ENCODE results near the gene CHRNB1. TPM values are rescaled to one million over a fixed set of nuclear protein-coding genes. Genes with fewer than 3 reads are reported as not detected.

The CHRNB1 gene
- total RNA-seq, 4 donors from 2014 or later = 6.5 to 16.0 (median 13.5) TPM

DNA sequence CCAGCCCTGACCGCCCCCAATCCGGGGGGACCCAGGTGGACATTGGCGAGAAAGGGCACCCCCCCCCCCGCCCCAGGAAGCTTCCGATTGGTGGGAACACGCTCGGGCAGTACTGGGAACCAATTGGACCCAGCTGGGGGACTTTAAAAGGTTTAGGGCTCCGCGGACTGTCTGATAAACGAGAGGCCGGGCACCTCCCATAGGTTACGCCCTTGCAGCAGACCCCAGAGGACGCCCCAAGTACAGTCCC is 41.2 kb upstream of the CHRNB1 start:
- WGBS, 2 donors = 0% methylated on average over 10 of the region's 13 CpGs; no CpG with 5 or more reads in 1 of the 2 donors
- H3K4me1 ChIP-seq = peaks cover 0 to 56% (median 21%) of the 10 kb centered on the region in 4 donors
- H3K9me3 ChIP-seq = no peaks in the 10 kb centered on the region
- peak overlapping the region; percentile 55 to 96 (median 66) for H3K4me3 ChIP-seq
- TF ChIP-seq EP300 (IDR thresholded peaks at IDR 0.05) (no peak), POLR2A (IDR thresholded peaks at IDR 0.05) (no peak)
- TF ChIP-seq, protein P1, sequence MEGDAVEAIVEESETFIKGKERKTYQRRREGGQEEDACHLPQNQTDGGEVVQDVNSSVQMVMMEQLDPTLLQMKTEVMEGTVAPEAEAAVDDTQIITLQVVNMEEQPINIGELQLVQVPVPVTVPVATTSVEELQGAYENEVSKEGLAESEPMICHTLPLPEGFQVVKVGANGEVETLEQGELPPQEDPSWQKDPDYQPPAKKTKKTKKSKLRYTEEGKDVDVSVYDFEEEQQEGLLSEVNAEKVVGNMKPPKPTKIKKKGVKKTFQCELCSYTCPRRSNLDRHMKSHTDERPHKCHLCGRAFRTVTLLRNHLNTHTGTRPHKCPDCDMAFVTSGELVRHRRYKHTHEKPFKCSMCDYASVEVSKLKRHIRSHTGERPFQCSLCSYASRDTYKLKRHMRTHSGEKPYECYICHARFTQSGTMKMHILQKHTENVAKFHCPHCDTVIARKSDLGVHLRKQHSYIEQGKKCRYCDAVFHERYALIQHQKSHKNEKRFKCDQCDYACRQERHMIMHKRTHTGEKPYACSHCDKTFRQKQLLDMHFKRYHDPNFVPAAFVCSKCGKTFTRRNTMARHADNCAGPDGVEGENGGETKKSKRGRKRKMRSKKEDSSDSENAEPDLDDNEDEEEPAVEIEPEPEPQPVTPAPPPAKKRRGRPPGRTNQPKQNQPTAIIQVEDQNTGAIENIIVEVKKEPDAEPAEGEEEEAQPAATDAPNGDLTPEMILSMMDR (IDR thresholded peaks at IDR 0.05) = no peak
- H3K27me3 ChIP-seq = no peaks in the 10 kb centered on the region
- H3K36me3 ChIP-seq = peaks cover 0 to 15% (median 0%) of the 10 kb centered on the region in 3 donors
- DNase-seq (ENCODE audit: low spot score in 2 of 2) = no peak
- peak overlapping the region; percentile 85 to 98 (median 96) for H3K27ac ChIP-seq

- Histone ChIP-seq H3K27me3 (no peaks in the 10 kb centered on the region), H3K4me3 (peak within 1 kb of the TSS; percentile 63 to 96 (median 70)), H3K9me3 (no peaks in the 10 kb centered on the region), H3K36me3 (peaks cover 0 to 20% (median 0%) of the 10 kb centered on the region in 3 donors), H3K27ac (peak within 1 kb of the TSS; percentile 85 to 98 (median 96)), H3K4me1 (peaks cover 0 to 56% (median 21%) of the 10 kb centered on the region in 4 donors)
- 0% methylated on average over 23 to 49 of the region's 49 CpGs for WGBS, 2 donors
- peak; percentile 98 to 99 for DNase-seq (ENCODE audit: low spot score in 2 of 2)
- TF ChIP-seq, protein P1 (IDR thresholded peaks at IDR 0.05) = peak in 2 of 5 experiments; percentile 47 to 57
- TF ChIP-seq POLR2A (IDR thresholded peaks at IDR 0.05) = peak; percentile 97 to 99
- TF ChIP-seq EP300 (IDR thresholded peaks at IDR 0.05) = peak; percentile 82 to 99
Measured at GRCh38 chr17:7403977-7404736, 40.7 kb upstream of the CHRNB1 start, which contains the start of gene TMEM256. Gene TMEM256 (minus strand): TSS chr17:7404097. CDS start chr17:7404084, 13 bp downstream.

DNA sequence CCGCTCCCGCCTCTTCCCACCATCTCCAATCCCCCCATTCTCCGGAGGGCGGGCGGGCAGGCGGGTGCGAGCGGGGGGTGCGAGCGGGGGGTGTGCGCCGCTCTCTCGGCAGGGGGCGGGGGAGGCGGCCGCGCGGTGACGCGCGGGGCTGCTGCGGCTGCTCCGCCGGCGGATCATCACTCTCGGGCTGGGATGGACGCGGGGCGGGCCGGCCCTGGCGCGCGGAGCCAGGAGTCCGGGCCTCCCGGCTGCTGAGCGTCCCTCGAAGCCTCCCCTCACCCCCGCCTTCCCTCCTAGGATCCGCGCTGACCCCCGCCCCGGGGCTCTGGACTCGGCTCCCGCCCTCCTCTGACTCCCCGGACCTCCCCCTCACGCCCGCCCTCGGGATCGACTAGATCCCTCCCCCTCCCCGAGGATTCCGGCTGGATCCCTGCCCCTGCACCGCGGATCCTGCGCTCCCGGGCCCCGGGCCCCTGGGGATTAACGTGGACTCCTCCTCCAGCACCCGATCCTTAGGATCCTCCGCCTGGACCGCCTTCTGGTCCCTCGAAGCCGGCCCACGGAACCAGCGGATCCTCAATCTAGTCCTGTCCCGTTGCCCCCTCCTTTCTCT is 40.0 kb upstream of the CHRNB1 start:
- Histone ChIP-seq H3K9me3 (no peaks in the 10 kb centered on the region), H3K36me3 (peaks cover 0 to 27% (median 0%) of the 10 kb centered on the region in 3 donors), H3K4me3 (peak overlapping the region; percentile 63 to 96 (median 70)), H3K4me1 (peaks cover 0 to 56% (median 21%) of the 10 kb centered on the region in 4 donors), H3K27me3 (no peaks in the 10 kb centered on the region), H3K27ac (peak overlapping the region; percentile 85 to 98 (median 94))
- TF ChIP-seq, protein P1 (IDR thresholded peaks at IDR 0.05) = peak; percentile 11 to 32 (median 18)
- TF ChIP-seq POLR2A (IDR thresholded peaks at IDR 0.05) (peak in 1 of 2 donors; percentile 76), EP300 (IDR thresholded peaks at IDR 0.05) (peak in 1 of 2 donors; percentile 45)
- 0 to 1% methylated on average over 28 to 39 of the region's 65 CpGs for WGBS, 2 donors
- peak; percentile 49 to 57 for DNase-seq (ENCODE audit: low spot score in 2 of 2)

DNA sequence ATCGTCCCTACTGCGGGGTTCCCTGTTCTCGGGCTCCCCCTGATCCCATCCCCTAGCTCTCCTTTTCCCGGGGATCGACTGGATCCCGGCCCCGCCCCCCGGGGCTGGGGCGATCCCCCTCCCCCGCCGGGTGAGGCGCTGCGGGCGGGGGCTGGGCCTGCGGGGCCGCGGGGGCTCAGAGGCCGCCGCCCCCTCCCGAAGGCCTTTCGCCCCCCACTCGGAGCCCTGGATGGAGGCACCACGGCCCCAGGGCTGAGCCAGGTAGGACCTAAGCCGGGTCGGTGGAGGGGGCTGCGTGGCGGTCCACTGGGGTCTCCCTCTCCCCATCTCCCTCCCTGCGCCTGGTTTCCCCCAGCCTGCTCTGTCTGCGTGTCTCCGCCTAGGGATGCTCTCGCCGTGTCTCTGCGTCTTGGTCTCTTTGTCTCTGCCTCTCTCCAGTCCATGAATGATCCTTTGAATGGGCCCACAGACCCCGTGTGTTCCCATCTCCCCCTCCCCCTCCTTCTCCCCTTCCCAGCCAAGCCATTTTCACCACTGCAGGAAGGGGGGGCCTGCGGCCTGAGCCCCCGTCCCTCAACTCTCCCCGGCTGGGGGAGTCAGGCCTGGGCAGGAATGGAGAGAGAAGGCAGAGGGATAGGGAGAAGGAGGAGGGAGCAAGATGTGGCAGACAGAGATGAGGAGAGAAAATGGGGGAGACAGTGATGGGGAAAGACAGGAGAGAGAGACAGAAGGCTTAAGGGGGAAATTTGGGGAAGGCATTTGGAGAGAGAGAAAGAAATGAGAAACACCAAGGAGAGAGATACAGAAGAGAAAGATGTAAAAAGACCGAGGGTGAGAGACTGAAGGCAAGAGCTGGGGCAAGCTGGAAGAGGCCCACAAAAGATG is 39.3 kb upstream of the CHRNB1 start:
- peak overlapping the region; percentile 63 to 96 (median 70) for H3K4me3 ChIP-seq
- peaks cover 0 to 56% (median 21%) of the 10 kb centered on the region in 4 donors for H3K4me1 ChIP-seq
- H3K27me3 ChIP-seq = no peaks in the 10 kb centered on the region
- TF ChIP-seq POLR2A (IDR thresholded peaks at IDR 0.05) (no peak), EP300 (IDR thresholded peaks at IDR 0.05) (no peak)
- TF ChIP-seq, protein P1 (IDR thresholded peaks at IDR 0.05) = no peak
- 4 to 9% methylated on average over 29 to 36 of the region's 38 CpGs for WGBS, 2 donors
- H3K27ac ChIP-seq = peak overlapping the region; percentile 85 to 98 (median 94)
- no peaks in the 10 kb centered on the region for H3K9me3 ChIP-seq
- H3K36me3 ChIP-seq = peaks cover 0 to 34% (median 0%) of the 10 kb centered on the region in 3 donors
- peak in 1 of 2 donors; percentile 14 for DNase-seq (ENCODE audit: low spot score in 2 of 2)

All from tibial nerve (tissue), 4 donors.